ENCODE measurements around the gene ING3.

GRCh38 chr7:120920034-120920433, 30.5 kb upstream of the ING3 start:
- TF ChIP-seq POLR2A (IDR thresholded peaks at IDR 0.05) (no peak), CTCF (IDR thresholded peaks at IDR 0.05) (no peak)

Measured in adrenal gland (tissue), 5 donors.